A549 treated with AZD9567 at 1 μM for 4 hours (cell line): Measurements from ENCODE around the gene MT1HL1. TPM values are rescaled to one million over a fixed set of nuclear protein-coding genes. Genes with fewer than 3 reads are reported as not detected.

Experiments
- total RNA-seq: library from RNA; stranded (reverse); fragments of 200-300 nt; extraction: Qiagen RNA extraction; gene quantifications from 5 replicates; pipeline ENCODE4 v1.2.3, GENCODE V29; 2022; ENCODE audit not compliant: insufficient read depth

The MT1HL1 gene
- not detected in 5 replicates for total RNA-seq

GRCh38 chr1:237004116-237004515, at the start of gene MT1HL1:
MT1HL1 (minus strand) TSS chr1:237004441; CDS start chr1:237004372, 69 bp downstream.

DNA sequence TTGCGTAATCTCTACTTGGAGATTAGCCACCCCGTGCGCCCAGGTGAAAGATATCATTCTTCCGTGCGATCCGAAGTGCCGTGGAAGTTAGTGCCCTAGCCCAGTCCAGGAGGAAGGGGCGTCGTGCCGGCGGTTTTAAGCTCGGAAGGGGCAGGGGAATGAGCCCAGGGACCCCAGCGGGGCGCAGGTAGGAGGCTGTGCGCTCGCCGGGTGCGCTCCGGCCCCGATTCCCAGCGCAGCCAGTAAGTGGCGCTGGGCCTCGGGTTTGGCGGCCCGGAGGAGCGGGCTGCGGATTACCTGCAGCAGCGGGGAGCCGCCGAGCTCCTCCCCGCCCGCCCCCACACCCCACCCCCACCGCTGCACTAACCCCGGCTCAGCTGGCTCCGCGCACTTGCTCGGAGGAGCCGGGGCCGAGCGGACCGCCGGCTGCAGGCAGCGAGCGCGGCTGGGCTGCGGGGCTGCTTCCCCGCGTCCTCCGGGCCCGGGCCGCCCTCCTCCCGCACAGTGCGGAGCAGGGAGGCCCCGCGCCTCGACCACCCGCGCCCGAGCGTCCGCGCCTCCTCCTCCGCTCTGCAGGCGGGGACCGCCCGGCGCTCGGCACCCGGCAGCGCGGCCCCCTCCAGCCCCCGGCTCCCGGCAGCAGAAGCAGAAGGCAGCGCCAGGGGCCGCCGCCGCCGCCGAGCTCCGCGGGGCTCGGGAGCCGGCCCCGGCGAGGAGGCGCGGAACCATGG, 37.7 kb upstream of the MT1HL1 start, which contains the start of gene RYR2:
RYR2 (plus strand) TSS at position 390 of the 731 bp plus-strand sequence; CDS start at position 728, 338 bp downstream.

Other genes starting within 250 kb of the MT1HL1 start
- gene MTR, start 209.1 kb downstream of the MT1HL1 start, total RNA-seq = 4.5 to 7.9 TPM (median 6.0 TPM) in 5 replicates
- gene RYR2, start 37.7 kb upstream of the MT1HL1 start, total RNA-seq = 0.03 to 0.05 TPM (median 0.04 TPM) in 3 of 5 replicates, not detected in the others